ENCODE results near the gene ATP2A2.
"Not testable (repeated sequence)": the region's sequence is repeated elsewhere in the genome, so short reads cannot be mapped to it uniquely, and the experiment has no call there.

Gene ATP2A2

DNA sequence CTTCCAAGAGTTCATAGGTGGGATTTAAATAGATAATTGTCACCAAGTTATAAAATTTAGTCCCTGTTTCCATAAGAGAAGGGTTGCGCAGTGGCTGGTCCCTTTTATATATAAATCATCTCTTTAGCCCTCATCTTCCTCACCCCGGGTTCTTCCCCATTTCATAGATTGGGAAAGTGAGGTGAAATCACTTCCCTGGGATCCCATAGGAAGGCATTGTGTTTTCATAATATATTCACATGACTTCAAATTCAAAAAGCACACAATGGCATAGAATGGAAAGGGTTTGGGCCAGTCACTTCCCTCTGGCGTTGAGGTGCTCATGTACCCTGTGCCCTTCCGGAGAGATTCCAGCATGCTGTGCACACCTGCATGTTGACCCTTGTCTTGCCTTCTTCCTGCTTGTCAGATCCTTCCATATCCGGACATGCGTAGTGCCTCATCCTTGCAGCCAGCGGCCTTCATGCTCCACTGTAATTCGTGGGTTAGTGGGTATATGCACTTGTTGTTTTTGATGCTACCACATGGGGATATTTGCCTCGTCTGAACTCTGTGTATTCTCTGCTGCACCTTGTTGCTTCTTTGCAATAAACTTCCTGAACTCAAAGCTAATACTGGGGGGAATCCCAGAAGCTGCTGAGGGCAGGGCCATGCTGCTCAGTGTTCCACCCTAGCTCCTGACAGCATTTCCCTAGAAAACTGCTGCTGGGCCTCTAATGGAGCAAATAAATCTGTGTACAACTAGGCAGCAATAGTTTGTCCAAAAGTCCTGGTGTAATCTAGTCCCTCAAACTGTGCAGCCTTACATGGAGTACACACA, 62.9 kb downstream of the ATP2A2 start:
- no peak for DNase-seq

GRCh38 chr12:110344657-110345056, 63.6 kb downstream of the ATP2A2 start:
- DNase-seq, result no peak

- DNase-seq, result no peak
Measured at GRCh38 chr12:110345176-110345661, 64.2 kb downstream of the ATP2A2 start.

DNA sequence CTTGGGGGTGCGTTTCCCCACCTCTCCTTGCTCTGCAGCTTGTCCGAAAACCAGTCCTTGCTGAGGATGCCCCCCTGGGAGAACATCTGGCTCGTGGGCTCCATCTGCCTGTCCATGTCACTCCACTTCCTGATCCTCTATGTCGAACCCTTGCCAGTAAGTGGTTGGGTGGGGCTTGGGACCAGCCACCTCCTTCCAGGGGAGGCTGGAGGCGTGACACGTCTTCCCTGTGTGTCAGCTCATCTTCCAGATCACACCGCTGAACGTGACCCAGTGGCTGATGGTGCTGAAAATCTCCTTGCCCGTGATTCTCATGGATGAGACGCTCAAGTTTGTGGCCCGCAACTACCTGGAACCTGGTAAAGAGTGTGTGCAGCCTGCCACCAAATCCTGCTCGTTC, 64.9 kb downstream of the ATP2A2 start:
- no peak for DNase-seq

GRCh38 chr12:110347767-110348166, 66.7 kb downstream of the ATP2A2 start:
- no peak for DNase-seq

DNA sequence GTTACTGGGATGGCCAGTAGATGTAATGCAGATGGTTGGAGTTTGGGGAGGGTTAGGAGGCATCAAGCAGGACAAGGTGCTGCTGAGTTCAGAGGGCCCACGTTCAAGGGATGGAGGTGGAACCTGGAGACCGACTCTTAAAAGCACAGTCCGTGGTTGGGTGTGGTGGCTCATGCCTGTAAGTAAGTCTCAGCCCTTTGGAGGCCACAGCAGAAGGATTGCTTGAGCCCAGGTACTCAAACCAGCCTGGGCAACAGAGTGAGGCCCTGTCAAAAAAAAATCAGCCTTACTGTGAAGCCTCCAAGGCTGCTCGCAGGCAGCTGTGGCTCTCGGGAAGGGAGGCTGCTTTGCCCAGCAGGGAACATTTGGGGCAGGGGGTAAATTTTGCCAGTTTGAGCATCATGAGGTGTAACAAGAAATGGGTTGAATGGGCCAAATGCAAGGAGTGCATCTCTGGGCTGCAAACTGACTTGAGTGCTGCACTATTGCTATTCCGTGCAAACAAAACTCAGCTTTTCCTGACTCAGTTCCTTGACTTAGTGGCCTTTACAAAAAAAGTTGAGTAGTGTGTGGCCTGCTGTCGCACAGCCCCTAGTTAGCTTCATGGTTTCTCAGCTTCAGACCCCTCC, 67.5 kb downstream of the ATP2A2 start:
- DNase-seq, result no peak

GRCh38 chr12:110349096-110349495, 68.0 kb downstream of the ATP2A2 start:
- DNase-seq, result no peak

- peak; percentile 35 for DNase-seq
Measured at GRCh38 chr12:110349514-110350151, 68.6 kb downstream of the ATP2A2 start.

DNA sequence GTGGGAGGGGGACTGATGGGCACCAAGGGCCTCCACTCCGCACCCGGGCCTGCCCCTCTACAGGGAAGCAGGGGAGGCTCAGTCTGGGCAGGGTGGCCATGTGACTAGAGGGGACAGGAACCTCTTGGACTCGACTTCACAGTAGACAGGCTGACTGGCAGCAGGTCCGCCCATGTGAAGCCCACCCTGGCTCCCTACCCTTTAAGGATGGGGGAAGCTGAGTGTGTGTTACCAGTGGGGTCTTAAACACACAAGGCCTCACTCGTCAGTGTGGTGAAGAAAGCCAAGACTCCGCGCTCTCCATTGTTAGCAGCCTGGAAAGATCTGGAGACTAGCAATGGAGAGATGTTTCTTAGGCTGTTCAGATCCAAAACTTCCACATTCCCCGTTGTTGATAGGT, 70.1 kb downstream of the ATP2A2 start:
- DNase-seq, result no peak

DNA sequence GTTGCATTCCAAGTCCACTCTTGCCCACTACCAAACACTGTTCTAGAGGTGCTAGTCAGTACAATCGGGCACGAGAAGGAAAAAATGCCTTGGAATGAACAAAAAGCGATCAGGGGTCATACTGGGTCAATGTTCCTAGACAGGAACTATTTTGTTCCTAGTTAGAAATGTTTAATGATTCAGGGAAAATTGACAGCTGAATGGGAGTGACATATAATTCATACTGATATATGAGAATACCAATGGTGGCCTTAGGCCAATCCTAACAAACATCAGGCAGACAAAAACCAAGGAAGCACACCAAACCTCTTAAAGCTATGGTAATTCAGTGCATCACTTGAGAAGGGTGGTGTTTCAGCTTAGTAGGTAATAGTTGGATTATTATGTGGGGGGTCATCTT, 71.4 kb downstream of the ATP2A2 start:
- DNase-seq, result no peak

- no peak for DNase-seq
Measured at GRCh38 chr12:110353211-110353965, 72.3 kb downstream of the ATP2A2 start.

DNA sequence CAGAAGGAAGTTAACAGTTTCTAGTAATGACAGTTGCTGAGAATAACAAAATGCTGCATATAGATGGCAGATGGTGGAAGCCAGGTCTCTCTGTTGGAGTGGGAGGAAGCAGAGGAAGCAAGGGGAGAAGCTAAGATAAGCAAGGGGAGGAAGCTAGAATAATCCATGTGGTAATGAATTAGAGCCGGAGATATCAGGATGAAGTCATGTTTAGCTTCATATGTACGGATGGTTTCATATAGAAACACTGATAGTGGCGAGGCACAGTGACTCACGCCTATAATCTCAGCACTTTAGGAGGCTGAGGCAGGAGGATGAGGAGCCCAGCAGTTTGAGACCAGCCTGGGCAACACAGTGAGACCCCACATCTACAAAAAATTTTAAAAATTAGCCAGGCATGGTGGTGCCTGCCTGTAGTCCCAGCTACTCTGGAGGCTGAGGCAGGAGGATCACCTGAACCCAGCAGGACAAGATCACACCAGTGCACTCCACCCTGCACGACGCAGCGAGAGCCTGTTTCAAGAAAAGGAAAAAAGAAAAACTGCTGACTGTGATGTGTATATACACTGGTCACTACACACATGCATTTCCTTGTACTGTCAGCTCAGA, 73.2 kb downstream of the ATP2A2 start:
- DNase-seq, result no peak

GRCh38 chr12:110355073-110355472, 74.0 kb downstream of the ATP2A2 start:
- peak; percentile 23 for DNase-seq

- DNase-seq, result not testable (repeated sequence)
Measured at GRCh38 chr12:110358384-110359097, 77.5 kb downstream of the ATP2A2 start.

DNA sequence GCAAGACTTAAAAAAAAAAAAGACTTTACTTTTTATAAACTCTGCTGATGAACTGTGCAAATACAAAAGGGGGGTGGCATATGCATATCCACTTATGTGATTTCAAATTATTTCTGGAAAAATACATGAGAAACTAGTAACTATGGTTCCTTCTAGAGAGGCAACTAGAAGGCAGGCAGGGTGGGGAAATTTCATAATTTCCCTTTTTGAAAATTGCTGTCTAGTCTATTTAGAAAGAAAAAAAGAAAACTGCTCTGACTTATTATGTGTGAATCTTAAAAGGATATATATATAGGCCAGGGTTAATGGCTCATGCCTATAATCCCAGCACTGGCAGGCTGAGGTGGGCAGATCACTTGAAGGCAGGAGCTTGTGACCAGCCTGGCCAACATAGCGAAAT, 80.2 kb downstream of the ATP2A2 start:
- no peak for DNase-seq

GRCh38 chr12:110365489-110366320, 84.7 kb downstream of the ATP2A2 start:
- DNase-seq, result no peak

DNA sequence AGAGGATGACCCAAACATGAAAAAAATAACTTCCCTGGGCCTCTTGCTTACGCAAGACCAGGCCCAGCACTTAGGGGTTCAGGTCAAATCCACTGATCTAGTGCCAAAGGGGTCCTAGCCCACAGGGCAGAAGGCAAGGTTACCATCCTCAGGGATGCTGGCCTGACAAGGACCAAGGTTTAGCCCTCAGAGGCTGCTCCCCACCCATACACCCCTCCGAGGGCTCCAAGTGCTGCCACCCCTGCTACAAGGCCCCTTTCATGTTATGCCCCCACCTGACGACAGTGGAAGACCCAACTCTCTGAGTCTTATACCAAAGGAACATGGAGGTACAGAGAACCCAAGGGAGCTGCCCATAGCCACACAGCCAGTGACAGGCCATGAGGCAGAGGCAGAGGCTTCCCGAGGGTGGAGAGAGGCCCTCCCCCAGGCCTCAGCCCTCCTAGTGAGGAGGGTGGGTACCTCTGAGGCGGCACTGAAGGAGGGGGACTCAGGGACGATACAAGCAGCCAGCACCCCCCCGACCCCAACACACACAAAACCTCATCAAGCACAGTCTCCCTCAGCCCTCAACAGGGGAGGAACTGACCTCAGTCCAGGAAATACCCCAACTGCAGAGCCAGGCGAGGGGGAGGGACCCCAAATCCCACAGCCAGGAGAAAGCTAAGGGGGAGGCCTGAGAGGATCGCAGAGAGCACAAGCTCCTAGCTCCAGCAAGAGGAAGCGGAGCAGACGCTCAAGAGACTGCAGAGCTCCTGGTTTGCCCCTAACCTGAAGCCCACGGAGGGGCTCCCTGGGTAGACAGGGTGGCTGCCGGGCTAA, 85.5 kb downstream of the ATP2A2 start:
- DNase-seq, result no peak

GRCh38 chr12:110367181-110367864, 86.3 kb downstream of the ATP2A2 start:
- DNase-seq, result no peak

DNA sequence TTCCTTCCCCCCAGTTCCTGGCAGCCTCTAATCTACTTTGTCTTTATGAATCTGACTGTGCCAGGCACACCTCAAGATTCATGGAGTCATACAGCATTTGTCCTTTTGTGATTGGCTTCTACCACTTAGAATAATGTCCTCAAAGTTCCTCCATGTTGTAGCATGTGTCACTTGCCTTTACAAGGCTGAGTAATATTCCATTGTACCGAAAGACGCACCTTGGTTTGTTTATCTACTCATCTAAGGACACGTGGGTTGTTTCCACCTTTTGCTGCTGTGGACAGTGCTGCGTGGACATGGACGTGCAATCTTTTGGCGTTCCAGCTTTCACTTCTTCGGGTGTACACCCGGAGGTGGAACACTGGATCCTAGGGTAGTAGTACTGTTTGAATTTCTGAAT, 88.9 kb downstream of the ATP2A2 start:
- DNase-seq, result no peak

Measured in activated CD4-positive, alpha-beta T cell treated with anti-CD3 and anti-CD28 coated beads, Interleukin-2, amount 50 U/mL, for 16 hours (primary cell).